GM12878 (cell line): Measurements from ENCODE around the gene EIF6. TPM values are rescaled to one million over a fixed set of nuclear protein-coding genes. Genes with fewer than 3 reads are reported as not detected.

Source experiments
- IKZF2 ChIP-seq, 2 experiments: fragments of 450-650 bp; IDR thresholded peaks; 2 replicates each; pipeline ENCODE4 v1.6.1; 2017; ENCODE audit warnings: mild to moderate bottlenecking in 2 of 2, moderate library complexity in 2 of 2
- NR2F1 ChIP-seq: fragments of 450-650 bp; conservative IDR thresholded peaks from 2 replicates; pipeline ENCODE4 v1.6.1; 2017; ENCODE audit warnings: mild to moderate bottlenecking
- POLR2A ChIP-seq: IDR thresholded peaks from 2 replicates; pipeline ENCODE4 v1.6.1; 2011; ENCODE audit warnings: low read depth, mild to moderate bottlenecking, low read length
- RUNX3 ChIP-seq: IDR thresholded peaks from 2 replicates; pipeline ENCODE4 v1.6.1; 2012; ENCODE audit warnings: low read length, inconsistent platforms
- SMARCA5 ChIP-seq: fragments of 450-650 bp; IDR thresholded peaks from 2 replicates; pipeline ENCODE4 v1.6.1; 2017; ENCODE audit warnings: mild to moderate bottlenecking
- SUZ12 ChIP-seq: fragments of 200-600 bp; sonication (generic); IDR thresholded peaks from one replicate; pipeline ENCODE4 v1.6.1; 2018; ENCODE audit warnings: antibody characterized with exemption, mild to moderate bottlenecking; ENCODE audit not compliant: unreplicated experiment
- polyA plus RNA-seq, 11 experiments: library from polyadenylated mRNA; depleted of rRNA in 4 of 11; unstranded in 6 of 11; stranded (reverse) in 5 of 11; fragments of >200 nt; fragmentation: Nextera tagmentation in 4 of 11; fragmentation: Illumina TruSeq in 1 of 11; extraction: Ambion mirVana in 4 of 11; extraction: Trizol in 1 of 11; gene quantifications; 1 replicate in 1 of 11; 2 replicates in 10 of 11; pipeline versions ENCODE4 v1.2.1 to v1.2.3, GENCODE V29; 2011 to 2016; ENCODE audit warnings: inconsistent platforms in 2 of 11, missing spikeins in 2 of 11, low read depth in 1 of 11
- total RNA-seq, 4 experiments: library from RNA; depleted of rRNA in 3 of 4; stranded (reverse); fragments of >200 nt in 3 of 4; fragmentation: Illumina TruSeq in 1 of 4; extraction: Trizol in 1 of 4; gene quantifications; 2 replicates each; pipeline versions ENCODE4 v1.2.1 to v1.2.3, GENCODE V29; 2013 to 2021
- TF ChIP-seq, protein P1 (sequence below): IDR thresholded peaks from 2 replicates; pipeline ENCODE4 v1.6.1; 2011; ENCODE audit warnings: borderline replicate concordance, low read depth, mild to moderate bottlenecking, moderate library complexity, low read length; ENCODE audit not compliant: insufficient read depth, poor library complexity, severe bottlenecking
- TF ChIP-seq, protein P2 (sequence below): fragments of 450-650 bp; formaldehyde crosslinking; IDR thresholded peaks from 2 replicates; pipeline ENCODE4 v1.4.0; 2022; ENCODE audit warnings: mild to moderate bottlenecking, moderate library complexity
- TF ChIP-seq, protein P3 (sequence below): fragments of 450-650 bp; conservative IDR thresholded peaks from 2 replicates; pipeline ENCODE4 v1.6.1; 2017; ENCODE audit warnings: mild to moderate bottlenecking, moderate library complexity

EIF6 gene
- total and polyA plus RNA-seq, 10 of the 15 experiments (the other 5 are each of a cell fraction or from before 2014, with no cell fraction given), result 127 to 607 (median 197) TPM

DNA sequence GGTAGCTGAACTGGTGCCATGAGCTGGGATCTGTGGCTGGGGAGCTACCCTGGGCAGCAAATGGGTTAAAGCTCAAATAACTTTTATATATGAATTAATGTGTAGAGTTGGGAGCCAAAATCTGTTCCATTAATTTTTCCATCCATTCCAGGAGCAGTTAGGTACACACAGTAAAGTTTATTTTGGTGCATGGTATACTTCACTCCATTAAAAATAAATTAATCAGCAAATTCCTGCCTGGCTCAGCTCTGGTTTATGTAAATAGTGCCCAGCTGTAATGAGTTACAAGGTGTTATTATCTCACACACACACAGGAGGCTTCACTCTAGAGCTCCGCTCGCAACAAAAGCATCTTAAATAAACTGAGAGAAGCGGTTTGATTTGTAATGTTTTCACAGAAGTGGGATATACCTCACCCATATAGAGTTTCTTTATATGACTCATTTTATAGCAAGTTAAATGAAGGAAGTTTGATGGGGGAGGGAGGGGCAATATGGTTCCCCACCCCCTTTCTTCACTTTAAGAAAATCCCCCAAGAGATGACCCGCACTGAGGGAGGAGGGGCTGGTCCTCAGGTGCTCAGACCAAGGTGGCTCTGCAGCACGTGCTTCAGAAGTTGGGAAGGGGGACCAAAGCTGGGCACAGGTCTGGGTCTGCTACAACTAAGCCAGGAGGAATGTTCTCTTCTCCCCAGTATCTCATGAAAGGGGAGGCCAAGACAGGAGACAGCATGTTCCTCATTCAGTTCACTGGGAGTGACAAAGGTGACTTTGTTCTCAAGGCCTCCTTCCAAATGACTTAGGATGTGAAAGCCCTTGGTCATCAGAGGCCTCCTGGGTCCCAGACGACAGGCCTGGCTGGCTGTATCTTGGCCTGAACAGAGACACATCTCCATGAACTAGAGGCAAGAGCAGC is 18.1 kb upstream of the EIF6 start (continued):
- TF ChIP-seq, protein P1, sequence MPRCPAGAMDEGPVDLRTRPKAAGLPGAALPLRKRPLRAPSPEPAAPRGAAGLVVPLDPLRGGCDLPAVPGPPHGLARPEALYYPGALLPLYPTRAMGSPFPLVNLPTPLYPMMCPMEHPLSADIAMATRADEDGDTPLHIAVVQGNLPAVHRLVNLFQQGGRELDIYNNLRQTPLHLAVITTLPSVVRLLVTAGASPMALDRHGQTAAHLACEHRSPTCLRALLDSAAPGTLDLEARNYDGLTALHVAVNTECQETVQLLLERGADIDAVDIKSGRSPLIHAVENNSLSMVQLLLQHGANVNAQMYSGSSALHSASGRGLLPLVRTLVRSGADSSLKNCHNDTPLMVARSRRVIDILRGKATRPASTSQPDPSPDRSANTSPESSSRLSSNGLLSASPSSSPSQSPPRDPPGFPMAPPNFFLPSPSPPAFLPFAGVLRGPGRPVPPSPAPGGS, result no peak
- TF ChIP-seq, protein P2, sequence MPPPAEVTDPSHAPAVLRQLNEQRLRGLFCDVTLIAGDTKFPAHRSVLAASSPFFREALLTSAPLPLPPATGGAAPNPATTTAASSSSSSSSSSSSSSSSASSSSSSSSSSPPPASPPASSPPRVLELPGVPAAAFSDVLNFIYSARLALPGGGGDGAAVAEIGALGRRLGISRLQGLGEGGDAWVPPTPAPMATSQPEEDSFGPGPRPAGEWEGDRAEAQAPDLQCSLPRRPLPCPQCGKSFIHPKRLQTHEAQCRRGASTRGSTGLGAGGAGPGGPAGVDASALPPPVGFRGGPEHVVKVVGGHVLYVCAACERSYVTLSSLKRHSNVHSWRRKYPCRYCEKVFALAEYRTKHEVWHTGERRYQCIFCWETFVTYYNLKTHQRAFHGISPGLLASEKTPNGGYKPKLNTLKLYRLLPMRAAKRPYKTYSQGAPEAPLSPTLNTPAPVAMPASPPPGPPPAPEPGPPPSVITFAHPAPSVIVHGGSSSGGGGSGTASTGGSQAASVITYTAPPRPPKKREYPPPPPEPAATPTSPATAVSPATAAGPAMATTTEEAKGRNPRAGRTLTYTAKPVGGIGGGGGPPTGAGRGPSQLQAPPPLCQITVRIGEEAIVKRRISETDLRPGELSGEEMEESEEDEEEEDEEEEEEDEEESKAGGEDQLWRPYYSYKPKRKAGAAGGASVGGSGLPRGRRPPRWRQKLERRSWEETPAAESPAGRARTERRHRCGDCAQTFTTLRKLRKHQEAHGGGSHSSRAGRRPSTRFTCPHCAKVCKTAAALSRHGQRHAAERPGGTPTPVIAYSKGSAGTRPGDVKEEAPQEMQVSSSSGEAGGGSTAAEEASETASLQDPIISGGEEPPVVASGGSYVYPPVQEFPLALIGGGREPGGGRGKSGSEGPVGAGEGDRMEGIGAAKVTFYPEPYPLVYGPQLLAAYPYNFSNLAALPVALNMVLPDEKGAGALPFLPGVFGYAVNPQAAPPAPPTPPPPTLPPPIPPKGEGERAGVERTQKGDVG (CRISPR knock-in tag), result no peak
- TF ChIP-seq, protein P3, sequence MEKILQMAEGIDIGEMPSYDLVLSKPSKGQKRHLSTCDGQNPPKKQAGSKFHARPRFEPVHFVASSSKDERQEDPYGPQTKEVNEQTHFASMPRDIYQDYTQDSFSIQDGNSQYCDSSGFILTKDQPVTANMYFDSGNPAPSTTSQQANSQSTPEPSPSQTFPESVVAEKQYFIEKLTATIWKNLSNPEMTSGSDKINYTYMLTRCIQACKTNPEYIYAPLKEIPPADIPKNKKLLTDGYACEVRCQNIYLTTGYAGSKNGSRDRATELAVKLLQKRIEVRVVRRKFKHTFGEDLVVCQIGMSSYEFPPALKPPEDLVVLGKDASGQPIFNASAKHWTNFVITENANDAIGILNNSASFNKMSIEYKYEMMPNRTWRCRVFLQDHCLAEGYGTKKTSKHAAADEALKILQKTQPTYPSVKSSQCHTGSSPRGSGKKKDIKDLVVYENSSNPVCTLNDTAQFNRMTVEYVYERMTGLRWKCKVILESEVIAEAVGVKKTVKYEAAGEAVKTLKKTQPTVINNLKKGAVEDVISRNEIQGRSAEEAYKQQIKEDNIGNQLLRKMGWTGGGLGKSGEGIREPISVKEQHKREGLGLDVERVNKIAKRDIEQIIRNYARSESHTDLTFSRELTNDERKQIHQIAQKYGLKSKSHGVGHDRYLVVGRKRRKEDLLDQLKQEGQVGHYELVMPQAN, result no peak
- TF ChIP-seq IKZF2 (IDR thresholded peaks at IDR 0.05) (no peak), SMARCA5 (no peak), RUNX3 (no peak), NR2F1 (no peak), POLR2A (no peak), SUZ12 (no peak)
